Brain microvascular endothelial cell (primary cell): ENCODE measurements around the gene JHY.

Experiments
- DNase-seq: peaks from one replicate; pipeline ENCODE4 v3.0.0-alpha.2; 2020
- H3K27ac ChIP-seq: fragments of 250-450 bp; sonication (Bioruptor Pico); 2 replicates; pipeline ENCODE4 v1.5.1; 2020; ENCODE audit warnings: mild to moderate bottlenecking, moderate library complexity
- H3K27me3 ChIP-seq: fragments of 250-450 bp; sonication (Bioruptor Pico); replicated peaks from 2 replicates; pipeline ENCODE4 v1.5.1; 2020; ENCODE audit warnings: mild to moderate bottlenecking
- H3K36me3 ChIP-seq: fragments of 250-450 bp; sonication (Bioruptor Pico); replicated peaks from 2 replicates; pipeline ENCODE4 v1.5.1; 2020; ENCODE audit warnings: mild to moderate bottlenecking
- H3K4me3 ChIP-seq: 2 replicates; pipeline ENCODE4 v1.5.1; 2011; ENCODE audit warnings: low read depth, mild to moderate bottlenecking, control low read depth, low read length, moderate library complexity
- CTCF ChIP-seq: IDR thresholded peaks from 2 replicates; pipeline ENCODE4 v1.5.1; 2011; ENCODE audit warnings: low read depth, mild to moderate bottlenecking, moderate library complexity, low read length, control low read depth, inconsistent platforms; ENCODE audit errors: missing control alignments
- in situ Hi-C: cut with HindIII; loops from 2 replicates; pipeline ENCODE4 v1.10.0; 2017; ENCODE audit warnings: low sequenced_read_pairs, low pct_ligation_motif_present

Gene JHY

DNA sequence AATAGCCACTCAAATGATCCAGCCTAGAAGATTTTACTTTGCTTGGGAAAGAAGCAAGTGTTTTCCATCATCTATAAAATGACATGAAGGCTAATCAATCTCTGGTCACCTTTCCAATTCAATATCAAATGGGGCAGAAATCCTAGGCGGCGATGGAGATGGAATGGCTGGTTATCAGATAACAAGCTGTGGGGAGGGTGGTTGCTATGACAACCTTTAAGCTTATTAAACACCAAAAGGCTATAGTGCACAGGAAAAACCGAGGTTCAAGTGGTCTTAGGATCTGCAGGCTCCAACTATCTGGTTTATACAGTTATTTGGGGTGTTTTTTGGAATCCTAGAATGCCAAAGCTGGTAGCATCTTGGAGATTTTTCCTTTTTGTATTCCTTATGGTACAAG, 113.0 kb downstream of the JHY start:
- no peak for DNase-seq
- no peak overlapping the region for H3K4me3 ChIP-seq
- no peak for TF ChIP-seq CTCF
- H3K27me3 ChIP-seq = peaks cover 8% of the 10 kb centered on the region
- H3K36me3 ChIP-seq = no peaks in the 10 kb centered on the region
- H3K27ac ChIP-seq = no peak overlapping the region
- in situ Hi-C loops = no loop called here

GRCh38 chr11:122998727-122999366, 116.3 kb downstream of the JHY start:
- peaks cover 8% of the 10 kb centered on the region for H3K27me3 ChIP-seq
- H3K36me3 ChIP-seq = no peaks in the 10 kb centered on the region
- no peak overlapping the region for H3K4me3 ChIP-seq
- no peak for DNase-seq
- TF ChIP-seq CTCF = no peak
- in situ Hi-C loops = no loop called here
- no peak overlapping the region for H3K27ac ChIP-seq

DNA sequence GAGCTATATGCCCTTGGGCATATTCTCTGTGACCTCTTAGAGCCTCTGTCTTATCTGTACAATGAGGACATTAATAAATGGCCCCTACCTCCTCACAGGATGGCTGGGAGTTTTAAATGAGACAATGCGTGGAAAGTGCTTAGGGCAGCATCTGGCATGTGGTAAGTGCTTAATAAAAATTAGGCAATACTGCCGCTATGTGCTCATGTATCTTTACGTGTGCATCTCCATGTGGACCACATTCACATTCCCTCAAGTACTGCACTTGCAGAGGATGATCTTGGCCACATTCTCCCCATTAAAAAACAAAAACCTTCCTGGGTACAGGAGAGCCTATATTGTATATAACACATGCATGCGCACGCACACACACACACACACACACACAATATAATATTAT, 118.2 kb downstream of the JHY start:
- DNase-seq = no peak
- no peak for TF ChIP-seq CTCF
- in situ Hi-C loops = no loop called here
- Histone ChIP-seq H3K27me3 (peaks cover 10% of the 10 kb centered on the region), H3K4me3 (no peak overlapping the region), H3K27ac (no peak overlapping the region), H3K36me3 (no peaks in the 10 kb centered on the region)

DNA sequence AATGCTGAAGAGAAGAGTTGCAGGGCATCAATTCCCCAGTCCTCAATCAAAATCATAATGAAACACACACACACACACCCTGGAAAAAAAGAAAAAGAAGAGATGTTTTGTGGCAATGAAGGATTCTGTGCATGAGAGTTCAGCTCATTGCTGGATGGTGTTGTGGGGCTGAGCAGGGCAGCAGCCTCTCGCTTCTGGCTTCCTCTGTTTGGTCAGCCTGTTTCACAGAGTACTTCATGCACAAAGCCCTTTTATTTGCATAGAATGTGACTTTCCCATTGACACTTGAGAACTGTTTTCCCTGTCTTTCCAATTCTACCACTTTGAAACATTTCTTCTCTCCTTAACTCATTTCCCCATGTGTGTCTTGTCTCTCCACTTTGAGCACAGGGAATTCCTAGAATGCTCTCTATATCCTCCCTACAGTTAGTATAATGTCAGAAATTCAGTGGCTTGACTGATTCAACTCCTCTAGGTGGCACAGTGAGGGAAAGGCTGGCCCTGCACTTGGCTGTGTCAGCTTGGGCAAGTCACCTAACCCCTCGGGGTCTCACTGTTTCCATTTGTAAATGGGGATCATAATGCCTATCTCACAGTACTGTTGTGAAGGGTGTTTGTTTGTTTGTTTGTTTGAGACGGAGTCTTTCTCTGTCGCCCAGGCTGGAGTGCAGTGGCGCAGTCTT, 124.4 kb downstream of the JHY start:
- H3K27me3 ChIP-seq = peaks cover 5% of the 10 kb centered on the region
- H3K27ac ChIP-seq = no peak overlapping the region
- H3K4me3 ChIP-seq = no peak overlapping the region
- no peaks in the 10 kb centered on the region for H3K36me3 ChIP-seq
- TF ChIP-seq CTCF = no peak
- in situ Hi-C loops = no loop called here
- DNase-seq = no peak
